HepG2 (cell line): ENCODE data around the gene NAT14. TPM values are rescaled to one million over a fixed set of nuclear protein-coding genes. Genes with fewer than 3 reads are reported as not detected.

Experiments
- MBNL3 ChIP-seq: fragments of 250-450 bp; sonication (Bioruptor Pico); conservative IDR thresholded peaks from 2 replicates; pipeline ENCODE4 v1.8.0; 2022; ENCODE audit warnings: mild to moderate bottlenecking, inconsistent platforms
- NFE2 ChIP-seq: sonication (generic); formaldehyde crosslinking; IDR thresholded peaks from 2 replicates; pipeline ENCODE4 v1.4.0; 2020; ENCODE audit warnings: missing genetic modification reagents
- RAD51 ChIP-seq: fragments of 450-650 bp; IDR thresholded peaks from 2 replicates; pipeline ENCODE4 v1.6.1; 2016; ENCODE audit warnings: borderline replicate concordance
- YY1 ChIP-seq: IDR thresholded peaks from 2 replicates; pipeline ENCODE4 v1.6.1; 2011; ENCODE audit warnings: low read length, low read depth, moderate library complexity, mild to moderate bottlenecking; ENCODE audit not compliant: insufficient read depth, insufficient replicate concordance
- ZFAT ChIP-seq: sonication (generic); formaldehyde crosslinking; conservative IDR thresholded peaks from 2 replicates; pipeline ENCODE4 v1.8.1; 2023; ENCODE audit warnings: missing genetic modification reagents, inconsistent platforms
- ZFP1 ChIP-seq: IDR thresholded peaks from 2 replicates; pipeline ENCODE4 v1.6.1; 2016
- ZNF180 ChIP-seq: sonication (generic); formaldehyde crosslinking; IDR thresholded peaks from 2 replicates; pipeline ENCODE4 v1.4.0; 2020; ENCODE audit warnings: low read depth, missing genetic modification reagents, borderline replicate concordance
- ZNF577 ChIP-seq: sonication (generic); formaldehyde crosslinking; IDR thresholded peaks from 2 replicates; pipeline ENCODE4 v1.4.0; 2020; ENCODE audit warnings: mild to moderate bottlenecking, low read depth, missing genetic modification reagents, borderline replicate concordance
- polyA plus RNA-seq, 8 experiments: library from polyadenylated mRNA; depleted of rRNA in 3 of 8; stranded (reverse) in 7 of 8; unstranded in 1 of 8; fragments of >200 nt; fragmentation: Illumina TruSeq in 4 of 8; extraction: Trizol in 4 of 8; gene quantifications; 2 replicates each; pipeline versions ENCODE4 v1.2.1 to v1.2.3, GENCODE V29; 2011 to 2016; ENCODE audit warnings: low read depth in 4 of 8, missing spikeins in 1 of 8, mixed read lengths in 1 of 8; ENCODE audit not compliant: insufficient read depth in 1 of 8
- total RNA-seq, 5 experiments: library from RNA; depleted of rRNA; stranded (reverse); fragments of >200 nt; fragmentation: Illumina TruSeq; extraction: Trizol; gene quantifications; 2 replicates each; pipeline ENCODE4 v1.2.3, GENCODE V29; 2016; ENCODE audit warnings: low read depth in 1 of 5
- TF ChIP-seq, protein P1 (sequence below): sonication (generic); formaldehyde crosslinking; IDR thresholded peaks from 2 replicates; pipeline ENCODE4 v1.4.0; 2020; ENCODE audit warnings: mild to moderate bottlenecking, missing genetic modification reagents
- TF ChIP-seq, protein P2 (sequence below), 2 experiments: sonication (generic) in 1 of 2; formaldehyde crosslinking in 1 of 2; IDR thresholded peaks; 2 replicates each; pipeline versions ENCODE4 v1.4.0 to v1.6.1; 2018 to 2020; ENCODE audit warnings: missing genetic modification reagents in 2 of 2, borderline replicate concordance in 1 of 2, low read depth in 1 of 2, mild to moderate bottlenecking in 1 of 2, missing biosample characterization in 1 of 2
- TF ChIP-seq, protein P3 (sequence below): sonication (generic); formaldehyde crosslinking; IDR thresholded peaks from 2 replicates; pipeline ENCODE4 v1.9.0; 2022; ENCODE audit warnings: missing genetic modification reagents, mild to moderate bottlenecking, borderline replicate concordance
- TF ChIP-seq, protein P4 (sequence below): sonication (generic); formaldehyde crosslinking; IDR thresholded peaks from 2 replicates; pipeline ENCODE4 v1.5.0; 2020; ENCODE audit warnings: missing genetic modification reagents
- TF ChIP-seq, protein P5 (sequence below): sonication (generic); formaldehyde crosslinking; IDR thresholded peaks from 2 replicates; pipeline ENCODE4 v1.9.0; 2022; ENCODE audit warnings: low read depth, missing genetic modification reagents
- TF ChIP-seq, protein P6 (sequence below): sonication (generic); formaldehyde crosslinking; conservative IDR thresholded peaks from 2 replicates; pipeline ENCODE4 v1.4.0; 2020; ENCODE audit warnings: missing genetic modification reagents

The NAT14 gene
- total and polyA plus RNA-seq, 2 of the 13 experiments (the other 11 are each of a cell fraction or from before 2014, with no cell fraction given), result 20.7 to 22.3 TPM

DNA sequence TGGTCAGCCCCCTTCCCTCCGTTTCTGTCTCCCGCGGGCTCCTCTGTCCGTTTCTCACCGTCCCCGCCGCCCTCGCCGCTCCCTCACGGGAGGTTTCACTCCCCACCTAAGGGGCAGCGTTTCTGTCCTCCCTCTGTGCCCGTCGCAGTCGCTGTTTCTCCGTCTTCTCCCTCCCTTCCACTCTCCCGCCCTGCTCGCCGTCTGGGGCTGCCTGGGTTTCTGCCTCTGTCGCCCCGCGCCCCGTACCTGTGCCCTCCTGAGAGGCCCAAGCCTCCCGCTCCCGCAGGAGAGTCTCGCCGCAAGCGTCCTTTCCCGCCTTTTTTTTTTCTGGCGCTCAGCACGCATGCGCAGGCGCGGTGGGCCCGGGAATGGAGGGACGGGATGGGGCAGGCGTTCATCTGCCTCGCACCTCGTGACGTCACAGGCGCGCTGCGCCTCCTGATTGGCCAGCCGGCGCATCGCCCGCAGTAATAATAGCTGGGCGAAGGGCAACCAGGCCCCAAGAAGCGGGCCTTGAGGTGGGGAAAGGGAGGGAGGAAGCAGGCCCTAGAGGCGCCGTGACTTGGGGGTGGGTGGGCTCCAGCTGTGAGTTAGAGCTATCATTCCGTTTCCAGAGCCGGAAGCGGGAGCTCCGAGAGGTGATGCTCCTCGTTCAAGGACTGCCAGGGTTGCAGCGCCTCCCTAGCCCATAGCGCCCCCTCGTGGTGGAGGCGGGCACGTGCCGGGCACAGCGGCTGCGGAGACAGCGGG is 18.7 kb downstream of the NAT14 start (continued):
- TF ChIP-seq RAD51 (no peak), YY1 (no peak), ZFP1 (no peak), ZNF180 (CRISPR knock-in tag) (no peak), NFE2 (CRISPR knock-in tag) (no peak), ZNF577 (CRISPR knock-in tag) (no peak), MBNL3 (no peak), ZFAT (no peak)
- TF ChIP-seq, protein P1, sequence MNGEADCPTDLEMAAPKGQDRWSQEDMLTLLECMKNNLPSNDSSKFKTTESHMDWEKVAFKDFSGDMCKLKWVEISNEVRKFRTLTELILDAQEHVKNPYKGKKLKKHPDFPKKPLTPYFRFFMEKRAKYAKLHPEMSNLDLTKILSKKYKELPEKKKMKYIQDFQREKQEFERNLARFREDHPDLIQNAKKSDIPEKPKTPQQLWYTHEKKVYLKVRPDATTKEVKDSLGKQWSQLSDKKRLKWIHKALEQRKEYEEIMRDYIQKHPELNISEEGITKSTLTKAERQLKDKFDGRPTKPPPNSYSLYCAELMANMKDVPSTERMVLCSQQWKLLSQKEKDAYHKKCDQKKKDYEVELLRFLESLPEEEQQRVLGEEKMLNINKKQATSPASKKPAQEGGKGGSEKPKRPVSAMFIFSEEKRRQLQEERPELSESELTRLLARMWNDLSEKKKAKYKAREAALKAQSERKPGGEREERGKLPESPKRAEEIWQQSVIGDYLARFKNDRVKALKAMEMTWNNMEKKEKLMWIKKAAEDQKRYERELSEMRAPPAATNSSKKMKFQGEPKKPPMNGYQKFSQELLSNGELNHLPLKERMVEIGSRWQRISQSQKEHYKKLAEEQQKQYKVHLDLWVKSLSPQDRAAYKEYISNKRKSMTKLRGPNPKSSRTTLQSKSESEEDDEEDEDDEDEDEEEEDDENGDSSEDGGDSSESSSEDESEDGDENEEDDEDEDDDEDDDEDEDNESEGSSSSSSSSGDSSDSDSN (CRISPR knock-in tag), result no peak
- TF ChIP-seq, protein P2, sequence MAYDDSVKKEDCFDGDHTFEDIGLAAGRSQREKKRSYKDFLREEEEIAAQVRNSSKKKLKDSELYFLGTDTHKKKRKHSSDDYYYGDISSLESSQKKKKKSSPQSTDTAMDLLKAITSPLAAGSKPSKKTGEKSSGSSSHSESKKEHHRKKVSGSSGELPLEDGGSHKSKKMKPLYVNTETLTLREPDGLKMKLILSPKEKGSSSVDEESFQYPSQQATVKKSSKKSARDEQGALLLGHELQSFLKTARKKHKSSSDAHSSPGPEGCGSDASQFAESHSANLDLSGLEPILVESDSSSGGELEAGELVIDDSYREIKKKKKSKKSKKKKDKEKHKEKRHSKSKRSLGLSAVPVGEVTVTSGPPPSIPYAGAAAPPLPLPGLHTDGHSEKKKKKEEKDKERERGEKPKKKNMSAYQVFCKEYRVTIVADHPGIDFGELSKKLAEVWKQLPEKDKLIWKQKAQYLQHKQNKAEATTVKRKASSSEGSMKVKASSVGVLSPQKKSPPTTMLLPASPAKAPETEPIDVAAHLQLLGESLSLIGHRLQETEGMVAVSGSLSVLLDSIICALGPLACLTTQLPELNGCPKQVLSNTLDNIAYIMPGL (CRISPR knock-in tag; IDR thresholded peaks at IDR 0.05; ENCODE audit: borderline replicate concordance in 1 of 2, low read depth in 1 of 2), result peak; percentile 72 to 84
- TF ChIP-seq, protein P3, sequence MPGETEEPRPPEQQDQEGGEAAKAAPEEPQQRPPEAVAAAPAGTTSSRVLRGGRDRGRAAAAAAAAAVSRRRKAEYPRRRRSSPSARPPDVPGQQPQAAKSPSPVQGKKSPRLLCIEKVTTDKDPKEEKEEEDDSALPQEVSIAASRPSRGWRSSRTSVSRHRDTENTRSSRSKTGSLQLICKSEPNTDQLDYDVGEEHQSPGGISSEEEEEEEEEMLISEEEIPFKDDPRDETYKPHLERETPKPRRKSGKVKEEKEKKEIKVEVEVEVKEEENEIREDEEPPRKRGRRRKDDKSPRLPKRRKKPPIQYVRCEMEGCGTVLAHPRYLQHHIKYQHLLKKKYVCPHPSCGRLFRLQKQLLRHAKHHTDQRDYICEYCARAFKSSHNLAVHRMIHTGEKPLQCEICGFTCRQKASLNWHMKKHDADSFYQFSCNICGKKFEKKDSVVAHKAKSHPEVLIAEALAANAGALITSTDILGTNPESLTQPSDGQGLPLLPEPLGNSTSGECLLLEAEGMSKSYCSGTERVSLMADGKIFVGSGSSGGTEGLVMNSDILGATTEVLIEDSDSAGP (CRISPR knock-in tag), result peak; percentile 70; the same call in 1 of the 2 replicates
- TF ChIP-seq, protein P4, sequence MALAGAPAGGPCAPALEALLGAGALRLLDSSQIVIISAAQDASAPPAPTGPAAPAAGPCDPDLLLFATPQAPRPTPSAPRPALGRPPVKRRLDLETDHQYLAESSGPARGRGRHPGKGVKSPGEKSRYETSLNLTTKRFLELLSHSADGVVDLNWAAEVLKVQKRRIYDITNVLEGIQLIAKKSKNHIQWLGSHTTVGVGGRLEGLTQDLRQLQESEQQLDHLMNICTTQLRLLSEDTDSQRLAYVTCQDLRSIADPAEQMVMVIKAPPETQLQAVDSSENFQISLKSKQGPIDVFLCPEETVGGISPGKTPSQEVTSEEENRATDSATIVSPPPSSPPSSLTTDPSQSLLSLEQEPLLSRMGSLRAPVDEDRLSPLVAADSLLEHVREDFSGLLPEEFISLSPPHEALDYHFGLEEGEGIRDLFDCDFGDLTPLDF (CRISPR knock-in tag), result no peak; the same call in 1 of the 2 replicates
- TF ChIP-seq, protein P5, sequence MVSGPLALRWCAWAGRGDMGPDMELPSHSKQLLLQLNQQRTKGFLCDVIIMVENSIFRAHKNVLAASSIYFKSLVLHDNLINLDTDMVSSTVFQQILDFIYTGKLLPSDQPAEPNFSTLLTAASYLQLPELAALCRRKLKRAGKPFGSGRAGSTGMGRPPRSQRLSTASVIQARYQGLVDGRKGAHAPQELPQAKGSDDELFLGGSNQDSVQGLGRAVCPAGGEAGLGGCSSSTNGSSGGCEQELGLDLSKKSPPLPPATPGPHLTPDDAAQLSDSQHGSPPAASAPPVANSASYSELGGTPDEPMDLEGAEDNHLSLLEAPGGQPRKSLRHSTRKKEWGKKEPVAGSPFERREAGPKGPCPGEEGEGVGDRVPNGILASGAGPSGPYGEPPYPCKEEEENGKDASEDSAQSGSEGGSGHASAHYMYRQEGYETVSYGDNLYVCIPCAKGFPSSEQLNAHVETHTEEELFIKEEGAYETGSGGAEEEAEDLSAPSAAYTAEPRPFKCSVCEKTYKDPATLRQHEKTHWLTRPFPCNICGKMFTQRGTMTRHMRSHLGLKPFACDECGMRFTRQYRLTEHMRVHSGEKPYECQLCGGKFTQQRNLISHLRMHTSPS (CRISPR knock-in tag), result no peak; the same call in 1 of the 2 replicates
- TF ChIP-seq, protein P6, sequence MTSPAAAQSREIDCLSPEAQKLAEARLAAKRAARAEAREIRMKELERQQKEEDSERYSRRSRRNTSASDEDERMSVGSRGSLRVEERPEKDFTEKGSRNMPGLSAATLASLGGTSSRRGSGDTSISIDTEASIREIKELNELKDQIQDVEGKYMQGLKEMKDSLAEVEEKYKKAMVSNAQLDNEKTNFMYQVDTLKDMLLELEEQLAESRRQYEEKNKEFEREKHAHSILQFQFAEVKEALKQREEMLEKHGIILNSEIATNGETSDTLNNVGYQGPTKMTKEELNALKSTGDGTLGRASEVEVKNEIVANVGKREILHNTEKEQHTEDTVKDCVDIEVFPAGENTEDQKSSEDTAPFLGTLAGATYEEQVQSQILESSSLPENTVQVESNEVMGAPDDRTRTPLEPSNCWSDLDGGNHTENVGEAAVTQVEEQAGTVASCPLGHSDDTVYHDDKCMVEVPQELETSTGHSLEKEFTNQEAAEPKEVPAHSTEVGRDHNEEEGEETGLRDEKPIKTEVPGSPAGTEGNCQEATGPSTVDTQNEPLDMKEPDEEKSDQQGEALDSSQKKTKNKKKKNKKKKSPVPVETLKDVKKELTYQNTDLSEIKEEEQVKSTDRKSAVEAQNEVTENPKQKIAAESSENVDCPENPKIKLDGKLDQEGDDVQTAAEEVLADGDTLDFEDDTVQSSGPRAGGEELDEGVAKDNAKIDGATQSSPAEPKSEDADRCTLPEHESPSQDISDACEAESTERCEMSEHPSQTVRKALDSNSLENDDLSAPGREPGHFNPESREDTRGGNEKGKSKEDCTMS (CRISPR knock-in tag), result no peak
